ENCODE data around the gene CNTN5. TPM values are rescaled to one million over a fixed set of nuclear protein-coding genes. Genes with fewer than 3 reads are reported as not detected.
A peak's percentile ranks its signal among the peaks of the same experiment; 100 is the strongest.
"Not testable (repeated sequence)": the region's sequence is repeated elsewhere in the genome, so short reads cannot be mapped to it uniquely, and the experiment has no call there.

Gene CNTN5
- polyA plus RNA-seq (ENCODE audit: insufficient read length in 3 of 3) = 10 to 100 TPM; 18.7 to 26.6 (median 19.0) TPM

- peak; percentile 60 to 73 (median 66) for DNase-seq (ENCODE audit: low read depth in 3 of 3, low spot score in 2 of 3)
Measured at GRCh38 chr11:99020352-99021225, at the start of gene CNTN5. TSS of gene CNTN5 (plus strand) at chr11:99020949.

GRCh38 chr11:98979205-98979604 is 41.5 kb upstream of the CNTN5 start:
- no peak for DNase-seq (ENCODE audit: low read depth in 3 of 3, low spot score in 2 of 3)

GRCh38 chr11:99015634-99016454 is 4.9 kb upstream of the CNTN5 start:
- peak in 1 of 3 donors; percentile 47 for DNase-seq (ENCODE audit: low read depth in 3 of 3, low spot score in 2 of 3)

GRCh38 chr11:99019696-99020095 is 1.1 kb upstream of the CNTN5 start:
- DNase-seq (ENCODE audit: low read depth in 3 of 3, low spot score in 2 of 3) = no peak

GRCh38 chr11:99037057-99037456 is 16.3 kb downstream of the CNTN5 start:
- no peak for DNase-seq (ENCODE audit: low read depth in 3 of 3, low spot score in 2 of 3)

GRCh38 chr11:99063331-99063730 is 42.6 kb downstream of the CNTN5 start:
- DNase-seq (ENCODE audit: low read depth in 3 of 3, low spot score in 2 of 3) = no peak

GRCh38 chr11:99065121-99065520 is 44.4 kb downstream of the CNTN5 start:
- DNase-seq (ENCODE audit: low read depth in 3 of 3, low spot score in 2 of 3) = no peak

- DNase-seq (ENCODE audit: low read depth in 3 of 3, low spot score in 2 of 3) = no peak
Measured at GRCh38 chr11:99066618-99067317, 46.0 kb downstream of the CNTN5 start.

- no peak for DNase-seq (ENCODE audit: low read depth in 3 of 3, low spot score in 2 of 3)
Measured at GRCh38 chr11:99068832-99069231, 48.1 kb downstream of the CNTN5 start.

- DNase-seq (ENCODE audit: low read depth in 3 of 3, low spot score in 2 of 3) = peak in 1 of 3 donors; percentile 18
Measured at GRCh38 chr11:99069856-99070444, 49.2 kb downstream of the CNTN5 start.

GRCh38 chr11:99079576-99079975 is 58.8 kb downstream of the CNTN5 start:
- peak in 1 of 3 donors; percentile 12 for DNase-seq (ENCODE audit: low read depth in 3 of 3, low spot score in 2 of 3)

GRCh38 chr11:99080154-99080553 is 59.4 kb downstream of the CNTN5 start:
- no peak for DNase-seq (ENCODE audit: low read depth in 3 of 3, low spot score in 2 of 3)

GRCh38 chr11:99098258-99098657 is 77.5 kb downstream of the CNTN5 start:
- no peak for DNase-seq (ENCODE audit: low read depth in 3 of 3, low spot score in 2 of 3)

- no peak for DNase-seq (ENCODE audit: low read depth in 3 of 3, low spot score in 2 of 3)
Measured at GRCh38 chr11:99098751-99099150, 78.0 kb downstream of the CNTN5 start.

GRCh38 chr11:99117603-99118002 is 96.9 kb downstream of the CNTN5 start:
- DNase-seq (ENCODE audit: low read depth in 3 of 3, low spot score in 2 of 3) = no peak

GRCh38 chr11:99133862-99134261 is 113.1 kb downstream of the CNTN5 start:
- not testable (repeated sequence) for DNase-seq (ENCODE audit: low read depth in 3 of 3, low spot score in 2 of 3)

GRCh38 chr11:99135508-99135907 is 114.8 kb downstream of the CNTN5 start:
- no peak for DNase-seq (ENCODE audit: low read depth in 3 of 3, low spot score in 2 of 3)

GRCh38 chr11:99142237-99142636 is 121.5 kb downstream of the CNTN5 start:
- no peak for DNase-seq (ENCODE audit: low read depth in 3 of 3, low spot score in 2 of 3)

- DNase-seq (ENCODE audit: low read depth in 3 of 3, low spot score in 2 of 3) = no peak
Measured at GRCh38 chr11:99148352-99148751, 127.6 kb downstream of the CNTN5 start.

- no peak for DNase-seq (ENCODE audit: low read depth in 3 of 3, low spot score in 2 of 3)
Measured at GRCh38 chr11:99154277-99154676, 133.5 kb downstream of the CNTN5 start.

- no peak for DNase-seq (ENCODE audit: low read depth in 3 of 3, low spot score in 2 of 3)
Measured at GRCh38 chr11:99160447-99160846, 139.7 kb downstream of the CNTN5 start.

Measured in right renal cortex interstitium (tissue), 3 donors.